GM13977 (cell line): Measurements from ENCODE around the gene WTAP.
"Not testable (repeated sequence)": the region's sequence is repeated elsewhere in the genome, so short reads cannot be mapped to it uniquely, and the experiment has no call there.

Experiments used
- DNase-seq: peaks from one replicate; pipeline ENCODE4 v3.0.0; 2012; ENCODE audit warnings: low spot score
- in situ Hi-C: fragments of 300-500 bp; cut with MboI; formaldehyde crosslinking; loops from one replicate; pipeline ENCODE4 v1.12.0; 2022; ENCODE audit warnings: low sequenced_read_pairs, low pct_unique_long_range_greater_than_20kb, mixed read lengths, inconsistent platforms; ENCODE audit not compliant: unreplicated experiment
- TF ChIP-seq, protein P1 (sequence below): IDR thresholded peaks from 2 replicates; pipeline ENCODE4 v1.5.1; 2012; ENCODE audit warnings: mild to moderate bottlenecking, control low read depth; ENCODE audit not compliant: insufficient read depth; ENCODE audit errors: extremely low read depth, missing control alignments

Gene WTAP

DNA sequence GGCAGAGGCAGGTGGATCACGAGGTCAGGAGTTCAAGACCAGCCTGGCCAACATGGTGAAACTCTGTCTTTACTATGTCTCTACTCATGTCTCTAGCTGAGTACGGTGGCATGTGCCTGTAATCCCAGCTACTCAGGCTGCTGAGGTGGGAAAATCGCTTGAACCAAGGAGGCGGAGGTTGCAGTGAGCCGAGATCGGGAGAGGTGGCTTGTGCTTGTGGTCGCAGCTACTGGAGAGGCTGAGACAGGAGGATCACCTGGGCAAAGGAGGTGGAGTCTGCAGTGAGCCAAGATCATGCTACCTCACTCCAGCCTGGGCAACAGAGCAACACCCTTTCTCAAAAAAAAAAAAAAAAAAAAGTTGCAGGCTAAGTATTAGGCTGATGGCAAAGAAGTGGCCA lies 8.0 kb upstream of the WTAP start:
- TF ChIP-seq, protein P1, sequence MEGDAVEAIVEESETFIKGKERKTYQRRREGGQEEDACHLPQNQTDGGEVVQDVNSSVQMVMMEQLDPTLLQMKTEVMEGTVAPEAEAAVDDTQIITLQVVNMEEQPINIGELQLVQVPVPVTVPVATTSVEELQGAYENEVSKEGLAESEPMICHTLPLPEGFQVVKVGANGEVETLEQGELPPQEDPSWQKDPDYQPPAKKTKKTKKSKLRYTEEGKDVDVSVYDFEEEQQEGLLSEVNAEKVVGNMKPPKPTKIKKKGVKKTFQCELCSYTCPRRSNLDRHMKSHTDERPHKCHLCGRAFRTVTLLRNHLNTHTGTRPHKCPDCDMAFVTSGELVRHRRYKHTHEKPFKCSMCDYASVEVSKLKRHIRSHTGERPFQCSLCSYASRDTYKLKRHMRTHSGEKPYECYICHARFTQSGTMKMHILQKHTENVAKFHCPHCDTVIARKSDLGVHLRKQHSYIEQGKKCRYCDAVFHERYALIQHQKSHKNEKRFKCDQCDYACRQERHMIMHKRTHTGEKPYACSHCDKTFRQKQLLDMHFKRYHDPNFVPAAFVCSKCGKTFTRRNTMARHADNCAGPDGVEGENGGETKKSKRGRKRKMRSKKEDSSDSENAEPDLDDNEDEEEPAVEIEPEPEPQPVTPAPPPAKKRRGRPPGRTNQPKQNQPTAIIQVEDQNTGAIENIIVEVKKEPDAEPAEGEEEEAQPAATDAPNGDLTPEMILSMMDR, result no peak
- in situ Hi-C loops, result loop anchor here (25.0 kb wide), 1 partner anchor 218 kb away; no protein-coding TSS in a partner anchor

DNA sequence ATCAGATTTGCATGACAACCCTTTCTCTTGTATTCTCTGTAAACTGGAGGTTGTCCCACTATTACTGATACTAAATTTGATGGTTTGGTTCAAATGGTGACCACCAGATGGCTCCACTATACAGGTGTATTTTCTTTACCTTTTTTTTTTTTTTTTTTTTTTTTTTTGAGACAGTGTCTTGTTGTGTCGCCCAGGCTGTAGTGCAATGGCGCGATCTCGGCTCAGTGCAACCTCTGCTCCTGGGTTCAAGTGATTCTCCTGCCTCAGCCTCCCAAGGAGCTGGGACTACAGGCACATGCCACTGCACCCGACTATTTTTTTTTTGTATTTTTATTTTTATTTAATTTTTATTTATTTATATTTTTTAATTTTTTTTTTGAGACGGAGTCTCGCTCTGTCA lies 6.6 kb upstream of the WTAP start:
- peak; percentile 54 for DNase-seq
- in situ Hi-C loops, result loop anchor here (25.0 kb wide), 1 partner anchor 217 kb away; no protein-coding TSS in a partner anchor
- TF ChIP-seq, protein P1, result peak; percentile 44

More for the DNA sequence above, 8.0 kb upstream of the WTAP start:
- no peak for DNase-seq

DNA sequence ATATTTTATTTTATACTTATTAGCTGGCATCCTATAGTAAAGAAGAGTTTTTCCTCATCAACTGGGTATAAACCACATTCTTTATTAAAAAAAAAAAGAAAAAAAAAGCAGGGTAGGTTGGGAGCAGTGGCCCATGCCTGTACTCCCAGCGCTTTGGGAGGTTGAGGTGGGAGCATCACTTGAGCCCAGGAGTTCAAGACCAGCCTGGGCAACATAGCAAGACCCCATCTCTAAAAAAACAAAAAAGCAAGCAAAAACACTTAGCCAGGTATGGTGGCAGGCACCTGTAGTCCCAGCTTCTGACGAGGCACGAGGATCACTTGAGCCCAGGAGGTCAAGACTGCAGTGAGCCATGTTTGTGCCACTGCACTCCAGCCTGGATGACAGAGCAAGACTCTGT lies 5.3 kb upstream of the WTAP start:
- DNase-seq, result not testable (repeated sequence)
- in situ Hi-C loops, result loop anchor here (25.0 kb wide), 1 partner anchor 215 kb away; no protein-coding TSS in a partner anchor

DNA sequence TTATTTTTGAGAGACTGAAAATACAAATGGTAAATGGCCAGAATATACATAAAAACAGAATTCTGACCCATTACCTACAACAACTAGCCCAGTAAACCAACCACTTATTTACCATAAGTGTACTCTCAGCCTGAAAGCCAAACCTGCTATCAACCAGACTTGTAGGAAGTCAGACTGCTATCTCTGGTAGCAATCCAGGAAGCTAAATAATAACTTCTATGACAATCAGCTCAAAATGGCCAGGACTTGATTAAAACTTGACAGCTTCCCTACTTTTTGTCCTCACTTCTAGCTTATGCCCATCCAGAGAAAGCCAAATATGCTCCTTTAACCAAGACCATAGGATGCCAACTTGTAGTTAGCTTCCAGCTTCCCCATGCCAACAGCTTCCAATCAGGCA lies 4.7 kb upstream of the WTAP start:
- TF ChIP-seq, protein P1, result no peak
- DNase-seq, result no peak
- in situ Hi-C loops, result loop anchor here (25.0 kb wide), 1 partner anchor 215 kb away; no protein-coding TSS in a partner anchor

DNA sequence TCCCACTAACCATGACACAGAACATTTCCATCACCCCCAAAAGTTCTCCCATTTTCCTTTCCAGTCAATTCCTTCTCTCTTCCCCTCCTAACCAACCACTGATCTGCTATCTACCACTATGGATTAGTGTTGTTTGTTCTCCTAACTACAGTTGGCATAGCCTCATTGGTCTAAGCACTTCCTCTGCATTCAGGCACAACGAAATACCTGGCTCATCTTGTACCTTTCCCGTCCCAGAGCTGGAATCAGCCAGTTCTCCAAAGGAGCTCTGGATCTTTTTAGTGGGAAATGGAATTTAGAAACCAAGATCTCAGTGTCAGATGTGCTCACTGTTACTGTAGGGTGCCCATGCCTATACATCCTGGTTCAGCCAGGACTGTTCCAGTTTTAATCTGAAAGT lies 4.0 kb upstream of the WTAP start:
- TF ChIP-seq, protein P1, result no peak
- in situ Hi-C loops, result loop anchor here (25.0 kb wide), 1 partner anchor 214 kb away; no protein-coding TSS in a partner anchor
- DNase-seq, result no peak

DNA sequence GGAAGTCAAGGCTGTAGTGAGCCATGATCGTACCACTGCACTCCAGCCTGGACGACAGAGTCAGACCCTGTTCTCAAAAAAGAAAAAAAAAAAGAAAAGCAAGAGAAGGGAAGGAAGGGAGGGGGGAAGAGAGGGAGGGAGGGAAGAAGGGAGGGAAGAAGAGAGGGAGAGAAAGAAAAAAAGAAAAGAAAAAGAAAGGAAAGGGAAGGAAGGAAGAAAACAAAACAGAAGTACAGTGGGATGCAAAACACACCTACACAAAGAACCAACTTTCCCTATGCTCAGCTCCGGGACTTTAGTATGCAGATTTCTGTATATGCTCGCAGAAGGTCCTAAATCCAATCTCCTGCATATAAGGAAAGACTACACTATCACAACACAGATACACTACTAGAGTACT lies 2.5 kb upstream of the WTAP start:
- in situ Hi-C loops, result loop anchor here (25.0 kb wide), 1 partner anchor 213 kb away; no protein-coding TSS in a partner anchor
- DNase-seq, result no peak
- TF ChIP-seq, protein P1, result no peak

DNA sequence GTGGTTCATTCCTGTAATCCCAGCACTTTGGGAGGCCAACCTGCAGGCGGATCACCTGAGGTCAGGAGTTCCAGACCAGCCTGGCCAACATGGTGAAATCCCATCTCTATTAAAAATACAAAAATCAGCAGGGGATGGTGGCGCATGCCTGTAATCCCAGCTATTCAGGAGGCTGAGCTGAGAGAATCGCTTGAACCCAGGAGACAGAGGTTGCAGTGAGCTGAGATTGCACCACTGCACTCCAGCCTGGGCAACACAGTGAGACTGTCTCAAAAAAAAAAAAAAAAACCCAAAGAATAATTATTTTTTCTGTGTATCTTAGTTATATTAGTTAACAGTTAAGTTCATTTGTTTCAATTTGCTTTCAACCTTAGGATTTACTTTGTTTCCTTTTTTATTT lies 2.1 kb upstream of the WTAP start:
- in situ Hi-C loops, DNase-seq: not testable (repeated sequence)
